HepG2 (cell line): ENCODE measurements around the gene TALDO1.

Experiments used
- ARHGAP35 ChIP-seq: sonication (generic); formaldehyde crosslinking; IDR thresholded peaks from 2 replicates; pipeline ENCODE4 v1.9.0; 2022; ENCODE audit warnings: mild to moderate bottlenecking, inconsistent platforms, moderate library complexity, missing genetic modification reagents, borderline replicate concordance
- ARNT ChIP-seq: fragments of 450-650 bp; IDR thresholded peaks from 2 replicates; pipeline ENCODE4 v1.6.1; 2017
- CENPT ChIP-seq: sonication (generic); formaldehyde crosslinking; IDR thresholded peaks from 2 replicates; pipeline ENCODE4 v1.8.0; 2022; ENCODE audit warnings: low read depth, mild to moderate bottlenecking, moderate library complexity, missing genetic modification reagents
- CTCF ChIP-seq: sonication (generic); formaldehyde crosslinking; IDR thresholded peaks from 2 replicates; pipeline ENCODE4 v1.5.0; 2020; ENCODE audit warnings: mild to moderate bottlenecking, missing genetic modification reagents, moderate library complexity
- FOXM1 ChIP-seq: sonication (generic); formaldehyde crosslinking; IDR thresholded peaks from 2 replicates; pipeline ENCODE4 v1.5.0; 2020; ENCODE audit warnings: missing genetic modification reagents
- GABPA ChIP-seq, 2 experiments: IDR thresholded peaks; 2 replicates each; pipeline ENCODE4 v1.6.1; 2011 to 2016; ENCODE audit warnings: low read depth in 2 of 2, low read length in 1 of 2, missing biosample characterization in 1 of 2, missing genetic modification characterization in 1 of 2
- NFIC ChIP-seq: IDR thresholded peaks from 2 replicates; pipeline ENCODE4 v1.6.1; 2012; ENCODE audit warnings: mild to moderate bottlenecking, low read length, inconsistent platforms
- NR2C2 ChIP-seq: sonication (generic); formaldehyde crosslinking; IDR thresholded peaks from 2 replicates; pipeline ENCODE4 v1.4.0; 2020; ENCODE audit warnings: missing genetic modification reagents, mild to moderate bottlenecking, moderate library complexity, borderline replicate concordance
- PATZ1 ChIP-seq: sonication (generic); formaldehyde crosslinking; IDR thresholded peaks from 2 replicates; pipeline ENCODE4 v1.4.0; 2020; ENCODE audit warnings: missing genetic modification reagents
- YY1 ChIP-seq: IDR thresholded peaks from 2 replicates; pipeline ENCODE4 v1.6.1; 2011; ENCODE audit warnings: low read length, low read depth, moderate library complexity, mild to moderate bottlenecking; ENCODE audit not compliant: insufficient read depth, insufficient replicate concordance
- ZFP1 ChIP-seq: IDR thresholded peaks from 2 replicates; pipeline ENCODE4 v1.6.1; 2016
- TF ChIP-seq, protein P1 (sequence below): sonication (generic); formaldehyde crosslinking; IDR thresholded peaks from 2 replicates; pipeline ENCODE4 v1.8.0; 2022; ENCODE audit warnings: mild to moderate bottlenecking, missing genetic modification reagents; ENCODE audit not compliant: insufficient replicate concordance
- TF ChIP-seq, protein P2 (sequence below): sonication (generic); formaldehyde crosslinking; IDR thresholded peaks from 2 replicates; pipeline ENCODE4 v1.4.0; 2020; ENCODE audit warnings: missing genetic modification reagents, mild to moderate bottlenecking, borderline replicate concordance

DNA sequence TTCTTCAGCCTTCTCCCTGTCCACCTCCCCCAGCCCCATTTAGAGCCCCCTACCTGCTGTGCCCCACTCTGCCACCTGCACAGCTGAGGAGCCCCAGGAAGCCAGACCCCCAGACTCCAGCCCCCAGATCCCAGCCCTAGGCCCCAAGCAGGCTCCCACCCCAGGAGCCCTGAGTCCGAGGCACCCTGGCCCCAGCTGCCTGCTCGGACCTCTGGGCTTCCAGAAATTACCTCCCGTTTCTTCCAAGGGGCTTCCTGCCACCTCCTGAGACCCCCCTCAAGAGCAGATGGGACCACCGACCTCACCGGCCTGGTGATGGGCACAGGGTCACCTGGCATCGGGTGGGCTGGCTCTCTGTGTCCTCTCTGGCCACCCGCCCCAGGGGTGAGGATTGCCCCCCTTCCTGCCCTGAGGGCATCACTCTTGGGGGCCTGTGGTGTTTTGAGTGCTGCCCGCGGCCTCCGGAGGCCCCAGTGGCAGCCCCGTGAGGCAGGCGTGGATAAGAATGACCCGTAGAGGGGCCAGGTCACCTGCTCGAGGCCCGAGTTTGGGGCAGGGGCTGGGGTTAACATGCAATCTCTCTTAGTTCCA is 18.3 kb upstream of the TALDO1 start:
- TF ChIP-seq YY1: no peak
- TF ChIP-seq ARHGAP35 (CRISPR knock-in tag): no peak
- no peak for TF ChIP-seq PATZ1
- TF ChIP-seq, protein P1, sequence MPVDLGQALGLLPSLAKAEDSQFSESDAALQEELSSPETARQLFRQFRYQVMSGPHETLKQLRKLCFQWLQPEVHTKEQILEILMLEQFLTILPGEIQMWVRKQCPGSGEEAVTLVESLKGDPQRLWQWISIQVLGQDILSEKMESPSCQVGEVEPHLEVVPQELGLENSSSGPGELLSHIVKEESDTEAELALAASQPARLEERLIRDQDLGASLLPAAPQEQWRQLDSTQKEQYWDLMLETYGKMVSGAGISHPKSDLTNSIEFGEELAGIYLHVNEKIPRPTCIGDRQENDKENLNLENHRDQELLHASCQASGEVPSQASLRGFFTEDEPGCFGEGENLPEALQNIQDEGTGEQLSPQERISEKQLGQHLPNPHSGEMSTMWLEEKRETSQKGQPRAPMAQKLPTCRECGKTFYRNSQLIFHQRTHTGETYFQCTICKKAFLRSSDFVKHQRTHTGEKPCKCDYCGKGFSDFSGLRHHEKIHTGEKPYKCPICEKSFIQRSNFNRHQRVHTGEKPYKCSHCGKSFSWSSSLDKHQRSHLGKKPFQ: no peak
- TF ChIP-seq ARNT: no peak
- TF ChIP-seq, protein P2, sequence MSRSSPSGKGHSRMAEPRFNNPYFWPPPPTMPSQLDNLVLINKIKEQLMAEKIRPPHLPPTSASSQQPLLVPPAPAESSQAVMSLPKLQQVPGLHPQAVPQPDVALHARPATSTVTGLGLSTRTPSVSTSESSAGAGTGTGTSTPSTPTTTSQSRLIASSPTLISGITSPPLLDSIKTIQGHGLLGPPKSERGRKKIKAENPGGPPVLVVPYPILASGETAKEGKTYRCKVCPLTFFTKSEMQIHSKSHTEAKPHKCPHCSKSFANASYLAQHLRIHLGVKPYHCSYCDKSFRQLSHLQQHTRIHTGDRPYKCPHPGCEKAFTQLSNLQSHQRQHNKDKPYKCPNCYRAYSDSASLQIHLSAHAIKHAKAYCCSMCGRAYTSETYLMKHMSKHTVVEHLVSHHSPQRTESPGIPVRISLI (CRISPR knock-in tag): no peak
- no peak for TF ChIP-seq NFIC
- 0 out of 2 replicates have a peak, but pooled peaks have one; percentile 3 for TF ChIP-seq CTCF (CRISPR knock-in tag)
- no peak for TF ChIP-seq ZFP1 (CRISPR knock-in tag)
- TF ChIP-seq GABPA (IDR thresholded peaks at IDR 0.05; ENCODE audit: low read depth, low read length): no peak
- no peak for TF ChIP-seq GABPA (CRISPR knock-in tag; IDR thresholded peaks at IDR 0.05; ENCODE audit: low read depth)
- TF ChIP-seq FOXM1 (CRISPR knock-in tag): no peak
- TF ChIP-seq NR2C2 (CRISPR knock-in tag): no peak
- no peak for TF ChIP-seq CENPT
